H4 (cell line): ENCODE results near the gene BMPER. TPM values are rescaled to one million over a fixed set of nuclear protein-coding genes. Genes with fewer than 3 reads are reported as not detected.
A peak's percentile ranks its signal among the peaks of the same experiment; 100 is the strongest.

Experiments
- DNase-seq: peaks from one replicate; pipeline ENCODE4 v3.0.0-alpha.2; 2015; ENCODE audit warnings: low spot score
- total RNA-seq: library from RNA; depleted of rRNA; stranded (reverse); fragments of >200 nt; shearing (Covaris generic); gene quantifications from 2 replicates; pipeline ENCODE4 v1.2.3, GENCODE V29; 2014

BMPER gene
- total RNA-seq, 1 experiment from 2014 or later = 0.19 TPM

DNA sequence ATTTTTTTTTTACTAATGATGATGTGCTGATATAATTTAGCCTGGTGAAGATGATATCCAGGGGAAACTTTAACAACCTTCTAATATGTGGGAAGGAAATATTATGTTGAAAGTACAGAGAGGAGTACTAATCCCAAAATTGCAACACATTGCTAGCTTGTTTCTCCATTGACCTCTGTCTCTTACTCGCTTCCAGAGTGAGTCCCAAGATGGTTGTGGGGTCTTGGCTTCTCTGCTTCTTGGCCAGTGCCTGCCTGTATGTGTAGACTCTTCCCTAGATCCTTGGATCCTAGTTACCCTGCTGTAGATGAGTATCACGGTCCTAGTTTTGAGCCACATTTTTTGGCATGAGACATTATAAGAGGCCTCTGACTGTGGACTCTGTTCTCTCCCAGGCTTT, 17.5 kb downstream of the BMPER start:
- DNase-seq = no peak

DNA sequence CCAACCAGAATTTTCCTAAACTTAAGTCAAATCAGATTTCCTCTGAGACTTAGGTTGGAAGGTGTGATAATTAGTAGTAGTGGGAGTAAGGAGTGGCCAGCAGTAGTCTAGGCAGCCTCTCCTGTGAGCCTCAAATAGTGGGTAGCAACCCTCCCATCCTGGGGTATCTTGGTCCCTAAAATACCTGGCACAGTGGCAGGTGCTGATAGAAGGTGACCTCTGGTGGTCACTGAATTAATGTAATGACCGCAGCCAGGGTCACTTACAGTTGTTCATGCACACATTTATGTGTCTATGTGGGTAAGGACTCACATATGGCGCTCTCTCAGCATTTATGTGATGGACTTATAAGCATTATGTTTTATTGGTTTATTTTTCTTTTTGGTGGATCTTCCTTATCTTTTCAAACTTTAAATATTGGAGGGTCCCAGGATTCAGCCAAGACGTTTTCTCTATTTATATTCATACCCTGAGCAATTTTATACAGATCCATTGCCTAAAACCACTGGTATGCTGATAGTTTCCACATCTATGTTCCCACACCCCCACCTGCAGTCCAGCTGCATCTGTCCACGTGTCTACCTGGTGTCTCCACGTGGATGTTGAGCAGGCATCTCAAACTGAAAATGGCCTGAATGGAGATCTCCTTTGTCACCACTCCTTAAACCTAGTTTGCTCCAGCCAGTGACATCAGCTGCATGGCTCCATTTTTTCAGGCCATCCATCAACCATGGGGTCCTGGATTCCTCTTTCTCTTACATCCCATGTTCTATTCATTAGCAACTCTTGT, 18.3 kb downstream of the BMPER start:
- DNase-seq = no peak

DNA sequence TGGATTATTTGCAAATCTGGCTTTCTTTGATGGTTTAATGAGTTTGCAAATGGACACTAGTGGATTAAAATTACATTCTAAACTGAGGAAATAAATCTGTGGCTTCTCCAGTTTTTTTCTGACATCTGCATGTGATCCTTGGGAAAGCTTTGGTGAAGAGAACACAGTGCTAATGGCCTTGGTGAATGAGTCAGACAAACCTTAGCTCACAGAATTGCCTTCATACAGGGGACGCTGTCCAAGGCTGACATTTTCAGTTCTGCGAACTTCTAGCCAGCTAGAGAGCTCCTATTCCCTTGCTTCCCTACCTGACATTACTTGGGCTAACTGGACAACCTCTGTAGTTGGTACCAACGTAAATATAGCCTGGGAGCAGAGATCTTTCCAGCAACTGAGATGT, 21.2 kb downstream of the BMPER start:
- no peak for DNase-seq

DNA sequence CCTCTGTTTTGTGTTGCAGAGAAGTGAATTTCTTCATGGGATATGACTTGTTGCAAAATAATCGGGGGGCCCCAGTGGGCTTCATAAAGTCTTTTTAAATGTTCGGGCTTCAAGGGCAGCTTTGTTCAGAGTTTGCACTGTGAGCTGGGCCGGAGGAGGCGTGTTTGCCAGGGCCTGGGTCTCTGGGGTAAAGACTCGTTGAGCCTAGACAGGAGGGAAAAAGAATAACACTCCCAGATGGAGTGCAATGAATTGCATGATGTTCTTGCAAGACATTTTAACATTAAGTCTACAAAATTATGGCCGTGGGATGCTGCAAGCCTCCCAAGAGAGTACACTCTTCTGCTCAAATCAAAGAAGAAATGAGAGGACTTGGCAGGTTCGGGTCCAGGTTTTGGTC, 23.6 kb downstream of the BMPER start:
- DNase-seq = no peak

DNA sequence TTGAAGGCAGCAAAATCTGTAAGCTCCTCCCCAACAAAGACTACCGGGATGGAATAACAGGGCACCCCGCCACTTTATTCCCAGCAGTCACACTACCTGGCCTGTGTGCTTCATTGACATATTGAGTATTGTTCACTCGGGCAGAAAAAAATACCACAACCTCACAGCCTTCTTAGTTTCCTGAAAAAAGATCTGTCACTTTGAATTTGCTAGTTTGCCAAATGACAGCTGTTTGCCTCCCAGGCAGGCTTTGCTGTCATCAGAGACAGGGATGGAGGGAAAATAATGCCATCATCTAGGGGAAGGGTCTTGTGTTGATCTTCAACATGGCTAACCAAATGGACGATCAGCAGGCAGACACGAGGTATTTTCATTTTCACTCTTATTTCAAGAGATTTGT, 26.9 kb downstream of the BMPER start:
- no peak for DNase-seq

DNA sequence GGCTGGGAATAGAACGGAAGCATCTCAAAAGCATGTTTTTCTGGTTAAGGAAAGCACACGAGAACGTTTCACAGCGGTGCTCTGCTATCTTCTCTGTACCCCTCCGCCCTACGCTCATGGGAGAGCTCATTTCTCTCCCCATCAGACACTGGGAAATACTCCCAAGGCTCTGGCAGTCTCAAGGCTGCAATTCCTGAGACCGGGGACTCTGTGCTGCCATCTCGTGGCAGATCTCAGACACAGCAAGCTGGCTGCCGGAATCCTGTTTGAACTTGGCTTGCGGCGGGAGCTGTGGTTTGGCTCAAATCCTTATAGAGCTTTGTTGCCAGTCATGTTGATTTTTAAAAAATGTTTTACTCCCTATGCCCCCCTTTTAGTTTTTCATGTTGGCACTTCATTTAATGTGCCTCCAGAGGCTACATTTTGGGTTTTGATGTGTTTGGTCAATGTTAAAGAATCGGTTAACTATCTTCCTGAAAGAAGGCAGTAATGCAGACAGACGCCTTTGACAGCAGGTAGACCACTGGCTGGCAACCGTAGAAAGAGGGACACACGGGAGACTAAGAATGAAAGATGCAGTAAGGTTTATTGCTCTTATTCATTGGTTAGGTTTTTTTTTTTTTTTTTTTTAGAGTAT, 27.6 kb downstream of the BMPER start:
- peak; percentile 91 for DNase-seq

DNA sequence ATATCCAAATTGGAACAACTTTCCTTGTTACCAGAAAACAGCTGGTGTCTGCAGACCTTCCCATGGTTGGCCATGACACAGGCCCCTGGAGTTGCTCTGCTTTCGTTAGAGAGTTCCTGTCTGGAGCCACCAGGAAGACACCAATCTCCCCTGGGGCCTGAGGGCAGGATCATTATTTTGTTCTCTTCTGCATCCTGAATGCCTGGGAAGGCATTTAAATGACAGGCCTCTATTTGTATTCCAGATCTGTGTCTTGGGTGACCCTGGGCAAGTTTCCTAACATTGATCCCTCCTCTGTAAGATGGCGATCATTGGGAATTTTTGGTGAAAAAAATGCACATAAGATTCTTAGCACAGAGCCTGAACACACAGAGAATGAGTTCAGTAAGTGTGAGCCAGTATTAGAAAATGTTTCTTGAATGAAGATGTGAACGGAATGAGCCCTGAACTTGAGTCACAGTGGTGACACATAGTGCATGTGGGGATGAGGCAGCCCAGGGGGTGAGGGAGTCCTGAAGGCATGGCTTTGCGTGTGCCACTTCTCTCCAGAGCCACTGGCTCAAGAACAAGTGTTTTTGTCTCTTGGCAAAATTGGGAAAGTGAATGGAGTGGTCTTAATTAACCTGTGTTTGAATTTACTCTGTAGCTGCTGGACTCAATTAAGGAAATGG, 28.4 kb downstream of the BMPER start:
- peak; percentile 61 for DNase-seq

DNA sequence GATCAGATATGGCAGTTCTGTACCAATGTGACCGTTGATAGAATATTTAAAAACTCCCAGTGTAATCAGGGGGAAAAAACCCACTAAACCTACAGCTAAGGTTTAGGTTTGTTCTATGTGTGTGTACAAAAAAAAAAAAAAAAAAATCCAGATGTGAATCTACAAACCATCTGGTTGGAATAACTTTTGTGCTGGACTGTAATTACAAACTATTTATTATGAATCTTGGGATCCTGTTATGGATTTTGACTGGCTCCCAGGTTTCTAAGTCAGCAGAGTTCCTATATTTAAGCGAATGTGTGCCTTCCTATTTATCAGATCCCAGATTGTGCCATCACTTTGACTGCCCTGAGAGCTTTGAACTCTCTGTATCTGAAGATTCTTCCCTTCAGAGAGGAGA, 29.1 kb downstream of the BMPER start:
- no peak for DNase-seq

DNA sequence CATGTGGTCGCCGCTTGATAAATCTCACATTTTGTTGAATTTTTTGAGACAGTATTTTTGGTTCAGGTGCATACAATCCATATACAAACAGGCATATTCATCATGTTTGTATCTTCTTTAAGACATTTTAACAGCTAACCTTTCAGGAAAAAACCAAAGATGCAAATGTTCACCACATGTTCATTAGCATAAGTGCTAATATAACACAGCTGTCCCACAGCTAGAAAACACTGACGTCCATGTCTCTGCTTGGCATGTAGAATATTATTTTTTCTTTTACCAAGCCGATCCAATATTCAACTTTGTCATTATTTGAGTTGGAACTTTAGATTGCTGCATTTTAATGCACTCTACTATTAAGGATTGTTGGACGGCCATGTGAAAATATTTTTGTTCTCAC, 31.2 kb downstream of the BMPER start:
- DNase-seq = no peak

DNA sequence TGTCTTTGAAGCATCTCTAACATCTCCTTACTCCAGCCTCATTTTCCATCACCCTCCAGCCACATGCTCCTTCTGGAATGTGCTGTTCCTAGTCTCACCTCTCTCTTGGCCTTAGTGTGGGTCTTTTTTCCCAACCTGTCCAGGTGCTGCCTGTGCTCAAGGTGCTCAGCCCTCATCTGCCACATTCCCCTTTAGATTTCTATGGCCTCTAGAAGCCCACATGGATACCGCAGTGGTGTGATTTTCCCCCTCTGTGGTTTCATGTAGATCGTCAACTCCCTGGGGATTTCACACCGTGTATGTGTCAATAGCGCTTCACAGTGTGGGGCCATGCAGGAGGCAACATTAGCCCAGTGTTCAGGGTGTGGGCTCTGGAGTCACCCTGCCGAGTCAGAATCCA, 32.5 kb downstream of the BMPER start:
- no peak for DNase-seq

DNA sequence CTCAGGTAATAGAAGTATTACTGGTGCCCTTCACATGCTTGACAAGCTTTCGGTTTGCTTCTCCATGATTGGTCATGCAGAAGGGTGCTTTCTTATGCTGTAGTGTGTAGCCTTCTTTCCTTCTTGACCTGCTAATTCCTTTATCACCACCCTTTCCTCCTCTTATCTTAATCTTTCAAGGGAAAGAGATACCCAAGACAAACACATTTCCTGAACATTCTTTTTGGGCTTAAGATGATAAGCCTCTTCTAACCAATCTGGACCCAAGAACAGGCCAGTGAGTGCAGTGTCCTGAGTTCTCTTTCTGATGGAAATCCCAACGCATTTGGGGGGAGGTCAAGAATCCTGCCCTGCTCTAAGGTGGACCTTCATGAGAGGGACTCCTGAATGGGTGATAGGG, 33.8 kb downstream of the BMPER start:
- DNase-seq = no peak

DNA sequence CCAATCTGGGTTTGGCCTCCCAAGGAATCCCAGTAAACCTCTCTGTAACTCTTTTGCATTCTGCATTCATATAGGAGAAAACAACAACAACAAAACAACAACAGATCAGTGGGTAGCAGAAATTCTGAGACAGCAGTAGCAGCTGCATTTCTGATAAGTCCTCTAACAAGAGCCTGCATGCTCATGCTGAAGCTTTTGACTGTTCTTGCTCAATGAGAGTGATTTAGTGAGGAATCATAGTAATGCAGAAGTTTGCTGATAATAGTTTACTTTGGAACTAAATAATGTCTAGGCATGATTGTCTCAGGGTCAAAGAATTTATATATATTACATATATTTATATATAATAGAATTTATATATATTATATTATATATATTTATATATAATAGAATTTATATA, 35.2 kb downstream of the BMPER start:
- no peak for DNase-seq

DNA sequence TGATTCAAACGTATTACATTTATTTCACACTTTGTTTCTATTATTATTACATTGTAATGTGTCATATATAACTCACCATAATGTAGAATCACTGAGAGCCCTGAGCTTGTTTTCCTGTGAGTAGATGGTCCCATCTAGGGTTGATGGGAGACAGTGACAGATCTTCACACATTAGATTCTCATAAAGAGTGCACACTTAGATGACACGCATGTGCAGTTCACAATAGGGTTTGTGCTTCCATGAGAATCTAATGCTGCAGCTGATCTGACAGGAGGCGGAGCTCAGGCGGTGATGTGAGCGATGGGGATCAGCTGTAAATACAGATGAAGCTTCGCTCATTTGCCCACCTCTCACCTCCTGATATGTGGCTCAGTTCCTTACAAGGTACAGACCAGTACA, 36.1 kb downstream of the BMPER start:
- DNase-seq = no peak

DNA sequence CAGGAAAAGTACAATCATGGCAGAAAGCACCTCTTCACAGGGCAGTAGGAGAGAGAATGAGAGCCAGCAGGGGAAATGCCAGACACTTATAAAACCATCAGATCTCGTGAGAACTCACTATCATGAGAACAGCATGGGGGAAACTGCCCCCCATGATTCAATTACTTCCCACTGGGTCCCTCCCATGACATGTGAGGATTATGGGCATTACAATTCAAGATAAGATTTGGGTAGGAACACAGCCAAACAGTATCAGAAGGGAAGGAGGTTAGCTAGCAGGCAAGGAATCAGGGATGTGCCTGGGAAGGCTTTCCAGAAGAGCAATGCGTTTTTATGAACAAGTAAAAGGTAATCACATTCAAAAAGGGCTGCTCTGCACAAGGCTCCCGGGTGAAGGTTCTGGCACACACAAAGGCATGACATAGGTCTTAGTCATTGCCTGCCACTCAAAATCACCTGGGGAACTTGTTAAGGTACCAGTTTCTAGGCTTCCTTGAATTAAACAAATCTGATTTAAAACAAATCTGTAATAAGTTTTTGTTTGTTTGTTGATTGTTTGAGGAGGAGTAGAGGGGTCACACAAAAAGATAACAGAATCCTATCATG, 40.9 kb downstream of the BMPER start:
- no peak for DNase-seq

DNA sequence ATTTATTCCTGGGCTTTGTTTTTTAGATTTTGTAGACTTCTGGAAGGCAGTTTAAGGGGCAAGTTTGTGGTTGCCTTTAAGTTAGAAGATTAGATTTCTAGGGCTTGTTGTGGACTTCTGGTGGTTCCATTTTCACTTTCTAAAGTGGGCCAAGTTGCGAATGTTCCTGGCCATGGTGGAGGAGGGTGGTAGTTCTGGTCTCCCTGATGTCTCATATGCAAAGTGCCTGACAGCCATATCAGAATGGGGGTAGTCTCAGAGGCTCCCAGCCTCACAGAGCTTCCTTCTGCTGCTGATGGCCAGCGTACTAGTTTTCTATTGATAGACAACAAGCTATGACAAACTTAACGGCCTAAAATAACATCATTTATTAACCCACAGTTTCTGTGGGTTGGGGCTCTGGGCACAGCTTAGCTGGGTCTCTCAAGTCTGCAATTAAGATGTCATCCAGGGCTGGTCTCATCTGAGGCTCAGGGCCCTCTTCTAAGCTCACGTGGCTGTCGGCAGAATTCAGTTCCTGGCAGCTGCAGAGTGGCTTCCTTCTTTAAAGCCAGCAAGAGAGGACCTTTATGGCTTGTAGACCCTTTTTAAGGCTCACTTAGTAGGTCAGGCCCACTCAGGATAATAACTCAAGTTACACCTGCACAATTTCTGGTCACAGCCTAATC, 44.8 kb downstream of the BMPER start:
- DNase-seq = no peak

DNA sequence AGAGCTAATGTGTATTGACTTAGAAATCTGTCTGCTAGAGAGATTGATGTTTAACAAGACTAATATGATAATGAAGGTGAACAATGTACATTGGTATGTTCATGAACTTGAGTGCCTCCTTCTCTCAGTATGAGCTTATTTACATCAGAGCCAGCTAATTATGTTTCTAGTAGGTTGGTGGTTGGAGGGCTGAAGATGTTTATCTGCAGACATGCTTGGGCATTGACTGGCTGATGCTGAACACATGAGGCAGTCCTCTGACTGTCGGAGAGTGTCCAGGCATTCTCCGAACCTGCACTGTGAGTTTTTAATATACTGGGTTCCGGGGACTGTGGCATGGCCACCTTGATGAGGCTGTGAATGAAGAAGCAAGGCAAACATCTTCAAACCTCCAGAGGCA, 47.5 kb downstream of the BMPER start:
- DNase-seq = peak; percentile 39

DNA sequence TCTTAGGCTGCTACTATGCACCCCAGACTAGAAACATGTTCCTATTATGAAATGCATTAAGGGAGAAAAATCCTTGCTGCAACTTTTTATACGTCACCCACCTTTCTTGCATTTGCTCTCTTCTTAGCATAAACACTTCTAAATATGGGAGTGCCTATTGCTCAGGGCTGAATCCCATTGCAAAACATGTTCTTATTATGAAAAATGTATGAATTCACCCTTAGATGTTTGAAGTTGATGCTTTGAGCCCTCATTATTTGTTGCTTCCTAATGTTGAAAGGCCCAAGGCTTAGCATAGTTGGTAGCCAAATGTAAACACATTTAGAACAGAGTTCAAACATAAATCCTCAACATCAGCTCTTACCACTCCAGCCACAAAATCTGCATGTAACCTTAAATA, 52.8 kb downstream of the BMPER start:
- no peak for DNase-seq

DNA sequence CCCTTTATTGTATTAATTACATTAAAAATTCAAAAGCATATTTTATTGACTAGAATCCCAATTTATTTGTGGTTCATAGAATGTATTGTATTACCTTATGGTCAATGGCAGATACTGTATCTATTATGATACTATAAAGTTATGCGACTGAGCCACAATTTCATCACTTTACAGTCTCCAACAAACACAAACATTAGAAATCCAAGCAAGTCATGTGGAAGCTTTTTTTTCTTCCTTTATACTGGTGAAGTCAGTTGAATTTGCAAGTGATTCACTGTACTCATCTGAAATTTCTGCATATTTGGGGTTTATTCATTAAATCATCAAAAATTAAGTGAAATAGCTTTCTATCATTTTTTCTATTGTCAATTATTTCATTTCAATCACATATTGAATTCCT, 54.3 kb downstream of the BMPER start:
- no peak for DNase-seq

DNA sequence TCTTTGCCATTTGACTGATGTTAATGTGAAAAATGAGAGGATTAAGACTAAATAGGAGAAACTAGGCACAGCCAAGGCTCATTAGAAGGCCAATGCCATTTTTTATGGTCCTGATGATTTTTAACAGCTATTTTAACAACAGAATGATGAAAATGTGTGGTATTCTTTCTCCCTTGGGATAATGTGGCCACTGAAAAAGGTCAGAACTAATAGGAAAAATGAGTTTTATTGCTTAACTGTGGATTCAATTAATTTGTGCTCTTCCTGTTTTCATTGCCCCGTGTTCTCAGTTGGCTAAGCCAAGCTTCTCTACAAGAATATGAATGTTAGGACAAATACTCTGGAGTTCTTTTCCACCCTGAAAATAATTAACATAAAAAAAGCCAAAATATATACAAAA, 56.6 kb downstream of the BMPER start:
- no peak for DNase-seq

DNA sequence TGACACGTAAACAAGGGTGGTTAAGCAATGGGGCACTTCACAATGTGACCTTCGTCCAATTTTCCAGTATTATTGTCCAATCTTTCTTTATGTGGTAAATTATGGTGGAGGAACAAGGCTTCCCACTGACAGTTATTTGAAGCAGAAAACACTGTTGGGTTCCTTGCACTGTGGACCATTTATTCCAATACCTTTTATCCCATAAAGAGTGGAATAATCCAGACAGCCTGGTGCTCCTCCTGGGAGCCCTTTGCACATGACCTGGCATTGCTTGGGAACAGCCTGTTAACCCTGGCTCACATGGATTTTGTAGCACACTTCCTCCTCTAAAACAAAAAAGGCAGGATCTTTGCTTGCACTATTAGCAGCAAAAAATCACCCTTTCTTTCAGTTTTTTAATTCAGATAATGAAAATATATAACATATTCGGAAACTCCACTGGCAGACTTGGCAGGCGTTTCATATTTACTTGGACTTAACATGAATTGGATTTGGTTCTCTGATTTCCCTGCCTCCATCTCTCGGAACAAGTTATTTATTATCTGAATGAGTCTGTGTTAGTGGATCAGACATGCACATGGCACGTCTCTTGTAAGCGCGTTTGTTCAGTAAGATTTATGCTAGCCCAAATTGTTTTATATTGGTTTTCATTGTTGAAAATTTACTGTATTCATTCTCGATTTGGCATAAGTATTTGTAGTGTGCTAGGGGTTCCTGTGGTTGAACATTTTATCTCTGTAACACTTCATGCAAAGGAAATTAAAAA, 59.3 kb downstream of the BMPER start:
- no peak for DNase-seq

DNA sequence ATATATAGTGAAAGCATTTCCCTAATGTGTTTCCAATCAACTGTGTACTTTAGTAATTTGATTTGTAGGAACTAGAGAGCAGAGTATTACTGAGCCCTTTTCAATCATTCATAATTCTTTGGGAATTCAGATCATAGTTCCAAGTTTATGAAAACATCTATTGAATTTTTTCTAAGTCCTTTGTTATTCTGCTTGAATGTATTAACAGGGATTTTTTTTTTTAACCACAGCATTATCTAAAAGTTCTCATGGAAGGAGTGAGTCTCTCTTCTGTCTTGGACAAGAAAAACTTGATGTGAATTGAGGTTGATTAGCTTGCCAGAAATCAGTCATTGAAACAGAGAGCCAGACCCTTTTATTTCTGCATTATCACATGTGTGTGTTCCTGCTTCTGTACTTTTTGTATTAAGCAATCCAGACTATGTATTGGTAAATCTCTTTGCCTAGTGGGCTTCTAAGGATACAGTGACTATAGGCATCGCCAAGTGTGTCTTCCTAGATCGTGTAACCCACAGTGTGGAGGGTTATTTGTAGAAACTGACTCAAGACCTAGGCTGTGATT, 59.9 kb downstream of the BMPER start:
- DNase-seq = no peak
